Prostate gland (tissue), 2 donors: Measurements from ENCODE around the gene PDE6A.

ENCODE experiments used
- CTCF ChIP-seq, 4 experiments: fragments of 200-600 bp in 2 of 4; fragments of 450-650 bp in 2 of 4; sonication (generic) in 2 of 4; IDR thresholded peaks; 1 replicate in 3 of 4; 2 replicates in 1 of 4; pipeline ENCODE4 v1.5.1; 2016 to 2019; ENCODE audit warnings: antibody characterized with exemption in 4 of 4, mild to moderate bottlenecking in 2 of 4, moderate library complexity in 2 of 4
- POLR2AphosphoS5 ChIP-seq: sonication (generic); formaldehyde crosslinking; IDR thresholded peaks from one replicate; pipeline ENCODE4 v1.6.1; 2017; ENCODE audit warnings: antibody characterized with exemption

- TF ChIP-seq CTCF (IDR thresholded peaks at IDR 0.05) (peak in 1 of 4 experiments; percentile 16), POLR2AphosphoS5 (no peak)
These were observed 42.4 kb downstream of the PDE6A start for GRCh38 chr5:149902177-149902576.
